SK-N-SH (cell line): Measurements from ENCODE around the gene CIAO2B.

Experiments used
- CHD2 ChIP-seq: fragments of 150-350 bp; IDR thresholded peaks from 2 replicates; pipeline ENCODE4 v1.6.1; 2018; ENCODE audit warnings: low read length; ENCODE audit not compliant: partially characterized antibody
- POLR2AphosphoS5 ChIP-seq: IDR thresholded peaks from 2 replicates; pipeline ENCODE4 v1.6.1; 2012; ENCODE audit warnings: low read depth, low read length
- SIN3A ChIP-seq: IDR thresholded peaks from 2 replicates; pipeline ENCODE4 v1.6.1; 2012; ENCODE audit warnings: low read depth, mild to moderate bottlenecking, low read length, moderate library complexity, borderline replicate concordance
- TAF1 ChIP-seq: IDR thresholded peaks from 2 replicates; pipeline ENCODE4 v1.6.1; 2012; ENCODE audit warnings: low read depth, mild to moderate bottlenecking, low read length, moderate library complexity, borderline replicate concordance
- TF ChIP-seq, protein P1 (sequence below): fragments of 200-600 bp; sonication (generic); IDR thresholded peaks from 2 replicates; pipeline ENCODE4 v1.6.1; 2017; ENCODE audit warnings: antibody characterized with exemption, mild to moderate bottlenecking, moderate library complexity

DNA sequence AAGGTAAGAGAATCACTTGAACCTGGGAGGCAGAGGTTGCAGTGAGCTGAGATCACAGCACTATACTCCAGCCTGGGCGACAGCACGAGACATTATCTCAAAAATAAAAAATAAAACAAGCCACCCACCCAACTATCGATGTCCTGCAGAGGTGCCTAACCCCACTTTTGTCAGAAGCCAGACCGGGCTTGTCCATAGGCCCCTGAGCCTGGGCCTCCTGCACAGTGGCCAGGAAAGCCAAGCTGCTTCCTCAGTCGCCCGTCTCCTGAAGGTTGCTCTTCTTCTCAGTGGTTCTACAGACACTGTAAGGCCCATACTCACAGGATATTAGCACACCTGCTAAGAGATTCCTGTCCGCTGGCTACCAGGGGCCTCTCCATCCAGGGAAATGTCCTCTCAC lies 12.3 kb upstream of the CIAO2B start:
- TF ChIP-seq POLR2AphosphoS5 (no peak), TAF1 (no peak), CHD2 (no peak), SIN3A (no peak)
- TF ChIP-seq, protein P1, sequence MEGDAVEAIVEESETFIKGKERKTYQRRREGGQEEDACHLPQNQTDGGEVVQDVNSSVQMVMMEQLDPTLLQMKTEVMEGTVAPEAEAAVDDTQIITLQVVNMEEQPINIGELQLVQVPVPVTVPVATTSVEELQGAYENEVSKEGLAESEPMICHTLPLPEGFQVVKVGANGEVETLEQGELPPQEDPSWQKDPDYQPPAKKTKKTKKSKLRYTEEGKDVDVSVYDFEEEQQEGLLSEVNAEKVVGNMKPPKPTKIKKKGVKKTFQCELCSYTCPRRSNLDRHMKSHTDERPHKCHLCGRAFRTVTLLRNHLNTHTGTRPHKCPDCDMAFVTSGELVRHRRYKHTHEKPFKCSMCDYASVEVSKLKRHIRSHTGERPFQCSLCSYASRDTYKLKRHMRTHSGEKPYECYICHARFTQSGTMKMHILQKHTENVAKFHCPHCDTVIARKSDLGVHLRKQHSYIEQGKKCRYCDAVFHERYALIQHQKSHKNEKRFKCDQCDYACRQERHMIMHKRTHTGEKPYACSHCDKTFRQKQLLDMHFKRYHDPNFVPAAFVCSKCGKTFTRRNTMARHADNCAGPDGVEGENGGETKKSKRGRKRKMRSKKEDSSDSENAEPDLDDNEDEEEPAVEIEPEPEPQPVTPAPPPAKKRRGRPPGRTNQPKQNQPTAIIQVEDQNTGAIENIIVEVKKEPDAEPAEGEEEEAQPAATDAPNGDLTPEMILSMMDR, result no peak
